Left lung (tissue), 10 donors: Measurements from ENCODE around the gene CENPC. TPM values are rescaled to one million over a fixed set of nuclear protein-coding genes. Genes with fewer than 3 reads are reported as not detected.

Experiments used
- ATAC-seq: fragments of 200-7000 bp; cut with Tn5 transposase; one replicate; pipeline ENCODE4 v1.9.1; 2020; ENCODE audit warnings: moderate library complexity
- DNase-seq, 4 donors: peaks; one replicate each; pipeline ENCODE4 v3.0.0-alpha.2; 2013 to 2020
- H3K27ac ChIP-seq, 2 donors: fragments of 200-600 bp; sonication (generic) in 1 of 2; one replicate each; pipeline versions ENCODE4 v1.5.0 to v1.8.0; 2020 to 2021
- H3K27me3 ChIP-seq, 2 donors: fragments of 200-600 bp; sonication (generic) in 1 of 2; one replicate each; pipeline versions ENCODE4 v1.5.0 to v1.8.0; 2020 to 2021
- H3K36me3 ChIP-seq, 2 donors: fragments of 200-600 bp; sonication (generic) in 1 of 2; one replicate each; pipeline versions ENCODE4 v1.5.0 to v1.8.0; 2020 to 2021
- H3K4me1 ChIP-seq, 2 donors: fragments of 200-600 bp; one replicate each; pipeline ENCODE4 v1.8.0; 2021
- H3K4me3 ChIP-seq, 2 donors: fragments of 200-600 bp; sonication (generic) in 1 of 2; one replicate each; pipeline versions ENCODE4 v1.5.0 to v1.8.0; 2020 to 2021; ENCODE audit warnings: mild to moderate bottlenecking in 1 of 2
- H3K9me3 ChIP-seq, 2 donors: fragments of 200-600 bp; sonication (generic) in 1 of 2; one replicate each; pipeline versions ENCODE4 v1.5.0 to v1.8.0; 2020 to 2021
- CTCF ChIP-seq, 2 donors: fragments of 200-600 bp; sonication (generic) in 1 of 2; IDR thresholded peaks; one replicate each; pipeline versions ENCODE4 v1.5.0 to v1.8.0; 2021; ENCODE audit warnings: antibody characterized with exemption in 2 of 2
- intact Hi-C, 2 donors: fragments of 100-400 bp; cut with DNase I; formaldehyde crosslinking; loops; one replicate each; pipeline versions ENCODE4 v1.11.2 to v1.14.2; 2022
- polyA plus RNA-seq, 6 donors: library from polyadenylated mRNA; unstranded; fragments of 120-200 nt; gene quantifications; one replicate each; pipeline ENCODE4 v1.2.1, GENCODE V29; 2013; ENCODE audit not compliant: insufficient read length in 6 of 6
- total RNA-seq, 2 donors: library from RNA; stranded (reverse); fragmentation: NEBNext Ultra II Directional; extraction: Animal tissue kit (Norgen Biotek cat#: 25700); gene quantifications; one replicate each; pipeline ENCODE4 v1.2.1, GENCODE V29; 2021
- donor health status: DM: no; HTN: yes; CAD: no.
- donor health status: DM: no; HTN: no; CAD: no.

Gene CENPC
- total and polyA plus RNA-seq, 8 donors: 16.1 to 41.5 (median 31.4) TPM

DNA sequence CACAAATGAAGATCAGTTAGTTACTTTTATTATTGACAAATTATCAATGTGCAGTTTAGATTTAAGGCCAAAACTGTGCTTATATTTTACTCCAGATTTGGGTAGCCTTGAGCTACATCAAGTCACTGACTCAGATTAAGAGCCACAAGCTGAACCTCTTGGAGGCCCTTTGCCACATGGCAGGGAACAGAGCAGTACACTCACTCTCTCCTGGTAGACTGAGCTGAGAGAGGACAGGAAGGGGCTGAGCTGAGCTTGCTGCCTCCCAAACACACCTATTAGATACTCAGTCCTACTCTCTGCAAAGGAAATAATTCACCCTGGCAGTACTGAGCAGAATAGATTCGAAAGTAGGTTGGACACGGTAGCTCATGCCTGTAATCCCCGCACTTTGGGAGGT lies 21.0 kb upstream of the CENPC start:
- ATAC-seq (no peak), DNase-seq (no peak)
- Histone ChIP-seq H3K4me3 (no peak overlapping the region), H3K27ac (no peak overlapping the region), H3K4me1 (no peaks in the 10 kb centered on the region), H3K27me3 (no peaks in the 10 kb centered on the region), H3K36me3 (no peaks in the 10 kb centered on the region), H3K9me3 (no peaks in the 10 kb centered on the region)
- intact Hi-C loops: no loop called here
- no peak for TF ChIP-seq CTCF (IDR thresholded peaks at IDR 0.05)

- Histone ChIP-seq H3K4me3 (no peak overlapping the region), H3K4me1 (no peaks in the 10 kb centered on the region), H3K27ac (no peak overlapping the region), H3K36me3 (no peaks in the 10 kb centered on the region), H3K27me3 (no peaks in the 10 kb centered on the region), H3K9me3 (no peaks in the 10 kb centered on the region)
- DNase-seq: no peak
- intact Hi-C loops: no loop called here
- TF ChIP-seq CTCF (IDR thresholded peaks at IDR 0.05): no peak
- no peak for ATAC-seq
Observed at GRCh38 chr4:67565284-67565683, 20.0 kb upstream of the CENPC start.

GRCh38 chr4:67558493-67558892 lies 13.2 kb upstream of the CENPC start, which contains the start of gene STAP1:
TSS of gene STAP1 (plus strand) at chr4:67558727. CDS start at chr4:67558810, 83 bp downstream.
- TF ChIP-seq CTCF (IDR thresholded peaks at IDR 0.05): no peak
- H3K4me1 ChIP-seq: no peaks in the 10 kb centered on the region
- no peaks in the 10 kb centered on the region for H3K27me3 ChIP-seq
- ATAC-seq (no peak), DNase-seq (no peak)
- no peak within 1 kb of the TSS for H3K27ac ChIP-seq
- no peaks in the 10 kb centered on the region for H3K36me3 ChIP-seq
- H3K9me3 ChIP-seq: no peaks in the 10 kb centered on the region
- intact Hi-C loops: no loop called here
- H3K4me3 ChIP-seq: no peak within 1 kb of the TSS

DNA sequence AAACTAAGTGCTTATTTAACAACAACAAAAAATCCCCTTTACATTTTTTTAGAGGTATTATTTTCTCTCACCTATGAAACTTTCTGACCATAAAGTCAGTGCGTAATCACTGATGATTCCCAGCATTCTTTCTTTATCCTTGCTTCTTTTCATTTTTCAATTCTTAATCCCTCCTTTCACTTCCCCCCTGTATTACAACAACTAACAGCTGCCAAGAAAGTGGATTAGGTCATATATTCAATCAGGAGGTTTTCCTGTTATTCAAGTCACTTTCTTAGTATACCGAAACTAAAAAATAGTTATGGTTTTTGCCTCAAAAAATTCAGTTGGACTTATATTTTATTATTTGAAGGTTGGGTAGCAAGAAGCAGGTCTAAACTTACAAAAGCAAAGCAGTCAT lies 11.1 kb upstream of the CENPC start:
- Histone ChIP-seq H3K27ac (no peak overlapping the region), H3K4me3 (no peak overlapping the region), H3K36me3 (no peaks in the 10 kb centered on the region), H3K27me3 (no peaks in the 10 kb centered on the region), H3K9me3 (no peaks in the 10 kb centered on the region), H3K4me1 (no peaks in the 10 kb centered on the region)
- intact Hi-C loops: no loop called here
- TF ChIP-seq CTCF (IDR thresholded peaks at IDR 0.05): no peak
- DNase-seq (no peak), ATAC-seq (no peak)

DNA sequence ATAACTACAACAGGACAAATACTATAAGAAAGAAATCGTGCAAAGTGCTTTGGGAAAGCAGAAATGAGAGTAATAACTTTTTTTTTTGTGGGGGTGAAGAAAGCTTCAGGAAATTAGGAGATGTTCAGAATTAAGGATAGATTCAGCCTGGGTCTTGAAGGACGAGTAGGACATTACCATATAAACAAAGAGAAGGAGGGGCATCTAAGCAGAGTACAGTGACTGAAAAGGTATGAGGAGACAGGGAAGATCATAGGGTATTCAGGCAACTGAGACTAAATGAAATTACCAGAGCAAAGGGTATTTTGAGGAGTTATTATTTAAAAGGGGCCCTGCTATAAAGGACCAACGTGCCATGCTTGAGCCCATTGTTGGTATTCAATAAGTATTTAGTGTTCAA lies 10.1 kb upstream of the CENPC start:
- no peak for TF ChIP-seq CTCF (IDR thresholded peaks at IDR 0.05)
- no peaks in the 10 kb centered on the region for H3K4me1 ChIP-seq
- H3K27ac ChIP-seq: no peak overlapping the region
- intact Hi-C loops: no loop called here
- no peaks in the 10 kb centered on the region for H3K27me3 ChIP-seq
- DNase-seq (no peak), ATAC-seq (no peak)
- no peak overlapping the region for H3K4me3 ChIP-seq
- no peaks in the 10 kb centered on the region for H3K36me3 ChIP-seq
- H3K9me3 ChIP-seq: no peaks in the 10 kb centered on the region
